Astrocyte (in vitro differentiated cells and primary cell): Measurements from ENCODE around the gene GIMAP8. TPM values are rescaled to one million over a fixed set of nuclear protein-coding genes. Genes with fewer than 3 reads are reported as not detected.

ENCODE experiments used
- DNase-seq: peaks from one replicate; pipeline ENCODE4 v3.0.0-alpha.2; 2010; ENCODE audit warnings: low read depth
- FAIRE-seq: peaks from 2 replicates; lab custom pipeline; 2011; peaks lifted over from hg19 to GRCh38; lab: Jason Lieb, UNC
- H2AFZ ChIP-seq: 2 replicates; pipeline ENCODE4 v1.6.0; 2012; ENCODE audit warnings: low read depth, low read length, inconsistent platforms
- H3K27ac ChIP-seq: 2 replicates; pipeline ENCODE4 v1.5.1; 2011; ENCODE audit warnings: low read depth, low read length, inconsistent platforms
- H3K27me3 ChIP-seq: 2 replicates; pipeline ENCODE4 v1.6.0; 2011; ENCODE audit warnings: low read length, inconsistent platforms; ENCODE audit not compliant: insufficient read depth
- H3K36me3 ChIP-seq: 2 replicates; pipeline ENCODE4 v1.5.1; 2011; ENCODE audit warnings: low read length, inconsistent platforms; ENCODE audit not compliant: insufficient read depth
- H3K4me1 ChIP-seq: 2 replicates; pipeline ENCODE4 v1.5.1; 2011; ENCODE audit warnings: low read length, inconsistent platforms; ENCODE audit not compliant: insufficient read depth
- H3K4me2 ChIP-seq: 2 replicates; pipeline ENCODE4 v1.6.0; 2012; ENCODE audit warnings: low read length, inconsistent platforms
- H3K4me3 ChIP-seq: 2 replicates; pipeline ENCODE4 v1.5.1; 2011; ENCODE audit warnings: low read depth, mild to moderate bottlenecking, low read length, inconsistent platforms; ENCODE audit not compliant: insufficient read depth
- H3K79me2 ChIP-seq: 2 replicates; pipeline ENCODE4 v1.6.0; 2012; ENCODE audit warnings: mild to moderate bottlenecking, low read length, inconsistent platforms; ENCODE audit not compliant: insufficient read depth
- H3K9ac ChIP-seq: 2 replicates; pipeline ENCODE4 v1.6.0; 2012; ENCODE audit warnings: mild to moderate bottlenecking, low read length, inconsistent platforms
- H3K9me3 ChIP-seq: 2 replicates; pipeline ENCODE4 v1.5.1; 2012; ENCODE audit warnings: low read depth, mild to moderate bottlenecking, low read length, inconsistent platforms; ENCODE audit not compliant: insufficient read depth
- H4K20me1 ChIP-seq: 2 replicates; pipeline ENCODE4 v1.6.0; 2012; ENCODE audit warnings: low read length, inconsistent platforms; ENCODE audit not compliant: insufficient read depth
- H3K27ac Mint-ChIP-seq: one replicate; pipeline ENCODE4 v1.8.0; 2021; ENCODE audit warnings: mild to moderate bottlenecking, mixed read lengths; ENCODE audit not compliant: unreplicated experiment
- H3K27me3 Mint-ChIP-seq: one replicate; pipeline ENCODE4 v1.8.0; 2021; ENCODE audit warnings: low read depth, mixed read lengths; ENCODE audit not compliant: unreplicated experiment
- H3K36me3 Mint-ChIP-seq: one replicate; pipeline ENCODE4 v1.8.0; 2021; ENCODE audit warnings: low read depth, mixed read lengths; ENCODE audit not compliant: unreplicated experiment
- H3K4me1 Mint-ChIP-seq: one replicate; pipeline ENCODE4 v1.8.0; 2021; ENCODE audit warnings: low read depth, mixed read lengths; ENCODE audit not compliant: unreplicated experiment
- H3K4me3 Mint-ChIP-seq: one replicate; pipeline ENCODE4 v1.8.0; 2021; ENCODE audit warnings: mild to moderate bottlenecking, moderate library complexity, mixed read lengths; ENCODE audit not compliant: unreplicated experiment
- H3K9me3 Mint-ChIP-seq: one replicate; pipeline ENCODE4 v1.8.0; 2021; ENCODE audit warnings: mild to moderate bottlenecking, mixed read lengths; ENCODE audit not compliant: unreplicated experiment
- EZH2 ChIP-seq: IDR thresholded peaks from 2 replicates; pipeline ENCODE4 v1.6.1; 2012; ENCODE audit warnings: mild to moderate bottlenecking, low read length, inconsistent platforms; ENCODE audit not compliant: insufficient read depth
- total RNA-seq: library from RNA; stranded (reverse); gene quantifications from 2 replicates; pipeline ENCODE4 v1.2.1, GENCODE V29; 2021
- TF ChIP-seq, protein P1 (sequence below): IDR thresholded peaks from 2 replicates; pipeline ENCODE4 v1.5.1; 2011; ENCODE audit warnings: low read depth, mild to moderate bottlenecking, inconsistent platforms, low read length, moderate library complexity; ENCODE audit not compliant: insufficient read depth

GIMAP8 gene
- total RNA-seq, 1 donor from 2014 or later: not detected

DNA sequence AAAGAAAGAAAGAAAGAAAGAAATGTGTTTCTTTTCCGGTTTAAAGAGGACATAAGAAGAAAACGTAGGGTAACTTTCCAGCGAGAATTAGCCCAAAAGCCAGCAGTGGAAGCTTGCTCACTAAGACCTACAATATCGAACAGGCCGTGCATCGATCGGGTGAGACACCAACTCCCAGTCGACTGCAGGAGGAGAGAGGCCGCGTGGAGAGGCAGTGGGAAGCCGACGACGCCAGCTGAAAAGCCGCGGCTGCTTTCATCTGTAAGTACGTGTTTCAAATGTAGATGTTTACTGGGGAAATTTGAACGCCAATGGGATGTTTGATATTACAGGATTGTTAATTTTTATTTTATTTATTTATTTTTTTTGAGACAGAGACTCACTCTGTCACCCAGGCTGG, 28.6 kb upstream of the GIMAP8 start:
- no peaks in the 10 kb centered on the region for H3K36me3 ChIP-seq
- Mint-ChIP-seq H3K27ac (no peak overlapping the region), H3K36me3 (no peaks in the 10 kb centered on the region), H3K4me1 (peaks cover 2% of the 10 kb centered on the region), H3K4me3 (no peak overlapping the region), H3K27me3 (peaks cover 2% of the 10 kb centered on the region), H3K9me3 (no peaks in the 10 kb centered on the region)
- TF ChIP-seq, protein P1, sequence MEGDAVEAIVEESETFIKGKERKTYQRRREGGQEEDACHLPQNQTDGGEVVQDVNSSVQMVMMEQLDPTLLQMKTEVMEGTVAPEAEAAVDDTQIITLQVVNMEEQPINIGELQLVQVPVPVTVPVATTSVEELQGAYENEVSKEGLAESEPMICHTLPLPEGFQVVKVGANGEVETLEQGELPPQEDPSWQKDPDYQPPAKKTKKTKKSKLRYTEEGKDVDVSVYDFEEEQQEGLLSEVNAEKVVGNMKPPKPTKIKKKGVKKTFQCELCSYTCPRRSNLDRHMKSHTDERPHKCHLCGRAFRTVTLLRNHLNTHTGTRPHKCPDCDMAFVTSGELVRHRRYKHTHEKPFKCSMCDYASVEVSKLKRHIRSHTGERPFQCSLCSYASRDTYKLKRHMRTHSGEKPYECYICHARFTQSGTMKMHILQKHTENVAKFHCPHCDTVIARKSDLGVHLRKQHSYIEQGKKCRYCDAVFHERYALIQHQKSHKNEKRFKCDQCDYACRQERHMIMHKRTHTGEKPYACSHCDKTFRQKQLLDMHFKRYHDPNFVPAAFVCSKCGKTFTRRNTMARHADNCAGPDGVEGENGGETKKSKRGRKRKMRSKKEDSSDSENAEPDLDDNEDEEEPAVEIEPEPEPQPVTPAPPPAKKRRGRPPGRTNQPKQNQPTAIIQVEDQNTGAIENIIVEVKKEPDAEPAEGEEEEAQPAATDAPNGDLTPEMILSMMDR: no peak
- no peak for TF ChIP-seq EZH2
- FAIRE-seq: no peak
- no peak overlapping the region for H3K27ac ChIP-seq
- H3K9me3 ChIP-seq: no peaks in the 10 kb centered on the region
- H3K4me2 ChIP-seq: no peak overlapping the region
- no peak overlapping the region for H3K9ac ChIP-seq
- H3K4me1 ChIP-seq: no peaks in the 10 kb centered on the region
- DNase-seq: no peak
- no peak overlapping the region for H3K4me3 ChIP-seq
- no peaks in the 10 kb centered on the region for H3K79me2 ChIP-seq
- no peaks in the 10 kb centered on the region for H4K20me1 ChIP-seq
- no peak overlapping the region for H2AFZ ChIP-seq
- H3K27me3 ChIP-seq: no peaks in the 10 kb centered on the region

DNA sequence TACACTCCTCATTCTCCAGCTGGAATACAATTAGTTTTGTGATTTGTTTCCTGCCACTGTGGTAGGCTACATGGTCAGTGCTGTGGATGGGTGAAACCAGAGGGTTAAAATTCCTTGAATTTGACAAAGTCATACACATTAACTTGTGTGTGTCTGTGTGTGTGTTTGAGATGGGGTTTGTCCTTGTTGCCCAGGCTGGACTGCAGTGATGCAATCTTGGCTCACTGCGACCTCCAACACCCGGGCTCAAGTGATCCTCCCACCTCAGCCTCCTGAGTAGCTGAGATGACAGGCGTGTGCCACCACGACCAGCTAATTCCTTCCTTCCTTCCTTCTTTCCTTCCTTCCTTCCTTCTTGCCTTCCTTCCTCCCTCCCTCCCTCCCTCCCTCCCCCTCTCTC, 24.8 kb upstream of the GIMAP8 start:
- H3K9me3 ChIP-seq: no peaks in the 10 kb centered on the region
- H3K36me3 ChIP-seq: no peaks in the 10 kb centered on the region
- H2AFZ ChIP-seq: no peak overlapping the region
- H4K20me1 ChIP-seq: no peaks in the 10 kb centered on the region
- no peaks in the 10 kb centered on the region for H3K79me2 ChIP-seq
- FAIRE-seq (no peak), DNase-seq (no peak)
- no peaks in the 10 kb centered on the region for H3K27me3 ChIP-seq
- peaks cover 17% of the 10 kb centered on the region for H3K4me1 Mint-ChIP-seq
- TF ChIP-seq, protein P1: no peak
- no peak for TF ChIP-seq EZH2
- no peak overlapping the region for H3K4me3 ChIP-seq
- H3K27me3 Mint-ChIP-seq: peaks cover 2% of the 10 kb centered on the region
- no peak overlapping the region for H3K4me3 Mint-ChIP-seq
- H3K27ac ChIP-seq: no peak overlapping the region
- no peak overlapping the region for H3K27ac Mint-ChIP-seq
- no peaks in the 10 kb centered on the region for H3K9me3 Mint-ChIP-seq
- no peak overlapping the region for H3K4me2 ChIP-seq
- peaks cover 13% of the 10 kb centered on the region for H3K4me1 ChIP-seq
- H3K36me3 Mint-ChIP-seq: no peaks in the 10 kb centered on the region
- H3K9ac ChIP-seq: no peak overlapping the region

DNA sequence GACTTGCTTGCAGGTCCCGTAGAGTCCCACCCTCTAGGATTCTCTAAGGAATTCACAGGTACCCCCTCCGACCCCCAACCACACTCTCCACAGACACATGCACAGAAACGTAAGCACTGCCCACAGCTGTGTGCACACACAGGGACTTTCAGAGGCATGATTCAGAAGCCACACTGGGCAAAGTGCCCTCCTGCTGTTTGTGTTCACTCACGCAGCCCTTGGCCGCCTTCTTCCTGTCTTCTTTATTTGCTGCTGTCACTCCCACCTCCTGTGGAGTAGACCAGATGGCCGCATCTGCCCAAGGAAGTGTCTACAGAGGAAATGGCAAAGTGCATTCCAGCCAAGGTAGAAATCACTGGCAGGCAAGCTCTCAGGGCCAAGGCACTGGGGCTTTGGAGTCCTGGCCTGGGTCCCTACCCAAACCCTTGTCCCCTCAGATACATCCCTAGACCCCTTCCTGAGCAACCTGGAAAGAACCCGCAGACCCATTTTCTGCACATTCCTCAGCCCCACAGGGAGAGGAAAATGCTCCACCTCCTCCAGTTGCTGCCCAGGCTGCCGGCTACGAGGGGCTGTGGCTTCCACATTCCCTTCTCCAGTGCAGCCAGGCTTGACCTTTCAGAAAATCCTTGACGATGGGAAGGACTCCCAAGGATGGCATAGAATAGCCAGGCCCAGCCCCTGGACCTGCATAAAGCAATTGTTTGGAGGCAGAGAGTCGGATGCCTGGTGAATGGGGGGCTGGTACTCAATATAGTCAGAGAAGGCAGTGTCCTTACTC, 21.6 kb upstream of the GIMAP8 start:
- H3K4me3 ChIP-seq: no peak overlapping the region
- H3K79me2 ChIP-seq: no peaks in the 10 kb centered on the region
- Mint-ChIP-seq H3K4me1 (peaks cover 17% of the 10 kb centered on the region), H3K27ac (peak overlapping the region; percentile 26), H3K36me3 (no peaks in the 10 kb centered on the region), H3K27me3 (peaks cover 17% of the 10 kb centered on the region), H3K4me3 (no peak overlapping the region), H3K9me3 (peaks cover 9% of the 10 kb centered on the region)
- DNase-seq (peak; percentile 85), FAIRE-seq (no peak)
- no peaks in the 10 kb centered on the region for H3K27me3 ChIP-seq
- no peaks in the 10 kb centered on the region for H4K20me1 ChIP-seq
- no peak overlapping the region for H3K27ac ChIP-seq
- H3K4me1 ChIP-seq: peaks cover 13% of the 10 kb centered on the region
- H3K4me2 ChIP-seq: peak overlapping the region; percentile 32
- no peak for TF ChIP-seq EZH2
- TF ChIP-seq, protein P1: no peak
- no peak overlapping the region for H2AFZ ChIP-seq
- H3K36me3 ChIP-seq: no peaks in the 10 kb centered on the region
- no peaks in the 10 kb centered on the region for H3K9me3 ChIP-seq
- H3K9ac ChIP-seq: no peak overlapping the region
